Measurements from ENCODE around the gene TPP2.

- TF ChIP-seq CTCF (IDR thresholded peaks at IDR 0.05) (no peak), ZFX (IDR thresholded peaks at IDR 0.05; ENCODE audit: borderline replicate concordance) (no peak)
Observed at GRCh38 chr13:102697264-102697663, 100.5 kb downstream of the TPP2 start.
